K562 (cell line): ENCODE measurements around the gene PRKCE. TPM values are rescaled to one million over a fixed set of nuclear protein-coding genes. Genes with fewer than 3 reads are reported as not detected.

Experiments used
- BRCA1 ChIP-seq, 2 experiments: fragments of 450-650 bp in 1 of 2; sonication (generic) in 1 of 2; formaldehyde crosslinking in 1 of 2; IDR thresholded peaks; 2 replicates each; pipeline versions ENCODE4 v1.5.0 to v1.6.1; 2017 to 2020; ENCODE audit warnings: mild to moderate bottlenecking in 1 of 2, missing genetic modification reagents in 1 of 2
- BRD4 ChIP-seq: fragments of 200-600 bp; sonication (generic); IDR thresholded peaks from 2 replicates; pipeline ENCODE4 v1.6.1; 2017; ENCODE audit warnings: inconsistent platforms
- CBX8 ChIP-seq: fragments of 200-600 bp; sonication (generic); IDR thresholded peaks from 2 replicates; pipeline ENCODE4 v1.6.1; 2012; ENCODE audit warnings: borderline replicate concordance, mixed run types, low read depth, mild to moderate bottlenecking, moderate library complexity, mixed read lengths, low read length, control low read depth, inconsistent platforms; ENCODE audit not compliant: poor library complexity, severe bottlenecking; ENCODE audit errors: extremely low read depth
- ERF ChIP-seq: fragments of 450-650 bp; formaldehyde crosslinking; IDR thresholded peaks from 2 replicates; pipeline ENCODE4 v1.4.0; 2020; ENCODE audit warnings: mild to moderate bottlenecking, mixed read lengths
- HNRNPH1 ChIP-seq: fragments of 200-400 bp; formaldehyde crosslinking; optimal IDR thresholded peaks from 2 replicates; pipeline ENCODE3; 2017; ENCODE audit warnings: low read depth, mild to moderate bottlenecking, low read length, moderate library complexity
- KDM4B ChIP-seq, 2 experiments: fragments of 450-650 bp in 1 of 2; sonication (generic) in 1 of 2; IDR thresholded peaks; 2 replicates each; pipeline ENCODE4 v1.6.1; 2016 to 2017; ENCODE audit warnings: borderline replicate concordance in 2 of 2, antibody characterized with exemption in 1 of 2, low read depth in 1 of 2, mild to moderate bottlenecking in 1 of 2
- NBN ChIP-seq: fragments of 450-650 bp; IDR thresholded peaks from 2 replicates; pipeline ENCODE4 v1.6.1; 2016; ENCODE audit warnings: low read depth, mild to moderate bottlenecking
- SOX6 ChIP-seq: fragments of 450-650 bp; IDR thresholded peaks from 2 replicates; pipeline ENCODE4 v1.6.1; 2014; ENCODE audit warnings: mild to moderate bottlenecking
- ZNF24 ChIP-seq: fragments of 450-650 bp; IDR thresholded peaks from 2 replicates; pipeline ENCODE4 v1.6.1; 2016
- polyA plus RNA-seq, 8 experiments: library from polyadenylated mRNA; depleted of rRNA in 4 of 8; stranded (reverse) in 5 of 8; unstranded in 3 of 8; fragments of >200 nt; fragmentation: Nextera tagmentation in 2 of 8; fragmentation: Illumina TruSeq in 1 of 8; extraction: Ambion mirVana in 2 of 8; extraction: Trizol in 1 of 8; gene quantifications; 2 replicates each; pipeline versions ENCODE4 v1.2.1 to v1.2.3, GENCODE V29; 2011 to 2014; ENCODE audit warnings: inconsistent platforms in 1 of 8, missing spikeins in 1 of 8
- total RNA-seq, 7 experiments: library from RNA; depleted of rRNA in 6 of 7; stranded (reverse); fragments of >200 nt in 6 of 7; fragmentation: Illumina TruSeq in 2 of 7; extraction: Trizol in 2 of 7; gene quantifications; 2 replicates each; pipeline versions ENCODE4 v1.2.1 to v1.2.3, GENCODE V29; 2011 to 2021; ENCODE audit warnings: low replicate concordance in 1 of 7
- TF ChIP-seq, protein P1 (sequence below), 3 experiments: fragments of 200-800 bp in 1 of 3; fragments of 250-450 bp in 1 of 3; fragments of 450-650 bp in 1 of 3; sonication (Bioruptor Pico) in 1 of 3; sonication (Bioruptor generic) in 1 of 3; formaldehyde crosslinking in 1 of 3; IDR thresholded peaks; 2 replicates each; pipeline versions ENCODE4 v1.6.1 to v1.8.0; 2016 to 2022; ENCODE audit warnings: mild to moderate bottlenecking in 2 of 3, missing genetic modification characterization in 2 of 3, missing compliant biosample characterization in 1 of 3, moderate library complexity in 1 of 3
- TF ChIP-seq, protein P2 (sequence below): fragments of 250-450 bp; sonication (Bioruptor Pico); IDR thresholded peaks from 2 replicates; pipeline ENCODE4 v1.9.0; 2021; ENCODE audit warnings: mild to moderate bottlenecking, inconsistent platforms

The PRKCE gene
- total and polyA plus RNA-seq, 9 of the 15 experiments (the other 6 are each of a cell fraction or from before 2014, with no cell fraction given), result 0.06 to 1.0 (median 0.22) TPM; not detected in 1

DNA sequence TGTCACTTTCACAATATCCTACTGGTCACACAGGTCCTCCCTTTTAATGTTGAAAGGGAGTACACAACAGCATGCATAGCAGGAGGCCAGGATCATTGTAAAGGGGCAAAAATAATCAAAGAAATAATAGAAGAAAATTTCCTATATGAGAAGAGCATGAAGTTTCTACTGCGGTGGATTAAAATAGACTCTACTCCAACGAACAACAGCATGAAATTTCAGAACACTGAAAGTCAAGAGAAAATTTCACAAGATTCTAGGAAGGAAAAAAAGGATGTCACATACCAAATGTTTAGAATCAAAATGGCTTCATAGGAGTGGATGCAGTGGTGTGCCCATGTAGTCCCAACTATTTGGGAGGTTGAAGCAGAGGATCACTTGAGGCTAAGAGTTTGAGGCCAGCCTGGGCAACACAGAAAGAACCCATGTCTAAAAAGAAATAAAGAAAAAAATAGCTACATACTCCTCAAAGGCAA lies 573.7 kb downstream of the PRKCE start (continued):
- TF ChIP-seq ZNF24, result no peak
- TF ChIP-seq BRCA1 (IDR thresholded peaks at IDR 0.05), result no peak
- TF ChIP-seq BRCA1 (CRISPR knock-in tag; IDR thresholded peaks at IDR 0.05), result no peak
- TF ChIP-seq HNRNPH1, result no peak
- TF ChIP-seq BRD4, result no peak
- 0 out of 2 replicates have a peak, but pooled peaks have one; percentile 1 for TF ChIP-seq NBN
- TF ChIP-seq, protein P1, sequence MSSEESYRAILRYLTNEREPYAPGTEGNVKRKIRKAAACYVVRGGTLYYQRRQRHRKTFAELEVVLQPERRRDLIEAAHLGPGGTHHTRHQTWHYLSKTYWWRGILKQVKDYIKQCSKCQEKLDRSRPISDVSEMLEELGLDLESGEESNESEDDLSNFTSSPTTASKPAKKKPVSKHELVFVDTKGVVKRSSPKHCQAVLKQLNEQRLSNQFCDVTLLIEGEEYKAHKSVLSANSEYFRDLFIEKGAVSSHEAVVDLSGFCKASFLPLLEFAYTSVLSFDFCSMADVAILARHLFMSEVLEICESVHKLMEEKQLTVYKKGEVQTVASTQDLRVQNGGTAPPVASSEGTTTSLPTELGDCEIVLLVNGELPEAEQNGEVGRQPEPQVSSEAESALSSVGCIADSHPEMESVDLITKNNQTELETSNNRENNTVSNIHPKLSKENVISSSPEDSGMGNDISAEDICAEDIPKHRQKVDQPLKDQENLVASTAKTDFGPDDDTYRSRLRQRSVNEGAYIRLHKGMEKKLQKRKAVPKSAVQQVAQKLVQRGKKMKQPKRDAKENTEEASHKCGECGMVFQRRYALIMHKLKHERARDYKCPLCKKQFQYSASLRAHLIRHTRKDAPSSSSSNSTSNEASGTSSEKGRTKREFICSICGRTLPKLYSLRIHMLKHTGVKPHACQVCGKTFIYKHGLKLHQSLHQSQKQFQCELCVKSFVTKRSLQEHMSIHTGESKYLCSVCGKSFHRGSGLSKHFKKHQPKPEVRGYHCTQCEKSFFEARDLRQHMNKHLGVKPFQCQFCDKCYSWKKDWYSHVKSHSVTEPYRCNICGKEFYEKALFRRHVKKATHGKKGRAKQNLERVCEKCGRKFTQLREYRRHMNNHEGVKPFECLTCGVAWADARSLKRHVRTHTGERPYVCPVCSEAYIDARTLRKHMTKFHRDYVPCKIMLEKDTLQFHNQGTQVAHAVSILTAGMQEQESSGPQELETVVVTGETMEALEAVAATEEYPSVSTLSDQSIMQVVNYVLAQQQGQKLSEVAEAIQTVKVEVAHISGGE (CRISPR knock-in tag; IDR thresholded peaks at IDR 0.05), result no peak
- peak; percentile 34 for TF ChIP-seq SOX6
- TF ChIP-seq ERF (CRISPR knock-in tag), result no peak
- TF ChIP-seq KDM4B (IDR thresholded peaks at IDR 0.05; ENCODE audit: borderline replicate concordance in 2 of 2, low read depth in 1 of 2), result no peak
- TF ChIP-seq, protein P2, sequence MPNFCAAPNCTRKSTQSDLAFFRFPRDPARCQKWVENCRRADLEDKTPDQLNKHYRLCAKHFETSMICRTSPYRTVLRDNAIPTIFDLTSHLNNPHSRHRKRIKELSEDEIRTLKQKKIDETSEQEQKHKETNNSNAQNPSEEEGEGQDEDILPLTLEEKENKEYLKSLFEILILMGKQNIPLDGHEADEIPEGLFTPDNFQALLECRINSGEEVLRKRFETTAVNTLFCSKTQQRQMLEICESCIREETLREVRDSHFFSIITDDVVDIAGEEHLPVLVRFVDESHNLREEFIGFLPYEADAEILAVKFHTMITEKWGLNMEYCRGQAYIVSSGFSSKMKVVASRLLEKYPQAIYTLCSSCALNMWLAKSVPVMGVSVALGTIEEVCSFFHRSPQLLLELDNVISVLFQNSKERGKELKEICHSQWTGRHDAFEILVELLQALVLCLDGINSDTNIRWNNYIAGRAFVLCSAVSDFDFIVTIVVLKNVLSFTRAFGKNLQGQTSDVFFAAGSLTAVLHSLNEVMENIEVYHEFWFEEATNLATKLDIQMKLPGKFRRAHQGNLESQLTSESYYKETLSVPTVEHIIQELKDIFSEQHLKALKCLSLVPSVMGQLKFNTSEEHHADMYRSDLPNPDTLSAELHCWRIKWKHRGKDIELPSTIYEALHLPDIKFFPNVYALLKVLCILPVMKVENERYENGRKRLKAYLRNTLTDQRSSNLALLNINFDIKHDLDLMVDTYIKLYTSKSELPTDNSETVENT (CRISPR knock-in tag), result no peak
- TF ChIP-seq CBX8, result no peak
